ENCODE measurements around the gene CCKAR.
"Not testable (repeated sequence)": the region's sequence is repeated elsewhere in the genome, so short reads cannot be mapped to it uniquely, and the experiment has no call there.

CCKAR gene, protein sequence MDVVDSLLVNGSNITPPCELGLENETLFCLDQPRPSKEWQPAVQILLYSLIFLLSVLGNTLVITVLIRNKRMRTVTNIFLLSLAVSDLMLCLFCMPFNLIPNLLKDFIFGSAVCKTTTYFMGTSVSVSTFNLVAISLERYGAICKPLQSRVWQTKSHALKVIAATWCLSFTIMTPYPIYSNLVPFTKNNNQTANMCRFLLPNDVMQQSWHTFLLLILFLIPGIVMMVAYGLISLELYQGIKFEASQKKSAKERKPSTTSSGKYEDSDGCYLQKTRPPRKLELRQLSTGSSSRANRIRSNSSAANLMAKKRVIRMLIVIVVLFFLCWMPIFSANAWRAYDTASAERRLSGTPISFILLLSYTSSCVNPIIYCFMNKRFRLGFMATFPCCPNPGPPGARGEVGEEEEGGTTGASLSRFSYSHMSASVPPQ

DNA sequence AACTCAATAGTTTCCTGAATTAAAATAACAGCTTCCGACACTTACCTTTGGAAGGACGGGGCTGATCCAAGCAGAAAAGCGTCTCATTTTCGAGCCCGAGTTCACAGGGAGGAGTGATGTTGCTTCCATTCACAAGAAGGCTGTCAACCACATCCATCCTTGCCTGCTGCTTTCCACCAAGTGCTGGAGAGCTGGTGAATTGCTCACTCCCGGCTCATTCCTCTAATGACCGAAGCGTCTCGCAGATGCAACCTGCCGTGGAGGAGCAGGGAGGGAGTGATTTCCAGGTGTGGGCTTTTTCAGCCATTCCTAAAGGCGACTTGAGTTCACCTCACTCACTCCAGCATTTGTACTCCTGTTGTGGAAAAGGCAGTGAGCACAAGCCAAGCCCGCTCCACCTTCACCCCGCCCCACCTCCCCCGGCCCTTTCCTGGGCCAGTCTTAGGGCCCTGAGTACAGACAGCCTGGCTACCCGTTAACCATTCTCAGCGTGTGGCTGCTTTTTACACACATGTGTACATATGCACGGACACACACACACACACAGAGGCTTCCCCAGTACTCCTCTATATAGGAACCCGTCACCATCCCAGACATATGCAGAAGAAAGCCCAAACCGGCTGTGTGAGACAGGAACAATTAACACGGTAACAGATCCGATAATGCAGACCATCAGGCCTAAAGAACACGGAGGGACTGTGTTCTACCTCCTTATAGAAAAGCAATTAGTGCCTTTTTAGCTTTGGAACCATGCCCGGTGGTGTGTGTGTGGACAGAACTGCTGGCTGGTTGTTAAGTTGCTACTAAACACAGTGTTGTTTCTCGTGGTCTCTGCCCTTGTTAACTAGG, at the start of gene CCKAR:
TSS of gene CCKAR (minus strand) at position 374 of the 849 bp plus-strand sequence. CDS start at position 157, 217 bp downstream.
- DNase-seq = no peak

DNA sequence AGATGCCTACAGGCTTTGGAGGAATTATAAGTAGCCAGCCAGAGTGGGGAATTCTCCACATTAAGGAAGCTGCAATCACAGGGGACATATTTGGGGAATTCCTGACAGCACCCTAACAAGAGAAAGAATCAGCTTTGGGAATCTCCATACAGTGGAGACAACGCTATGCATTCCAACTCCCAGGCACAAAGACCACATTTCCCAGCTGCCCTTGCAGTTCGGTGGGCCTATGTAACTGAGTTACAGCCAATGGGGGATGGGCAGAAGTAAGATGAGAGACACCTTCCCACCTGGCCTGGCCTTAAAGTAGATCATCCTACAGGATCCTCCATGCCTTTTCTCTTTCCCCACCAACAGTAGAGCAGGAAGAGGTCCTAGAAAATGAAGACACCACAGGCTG, 43.4 kb upstream of the CCKAR start:
- no peak for DNase-seq

DNA sequence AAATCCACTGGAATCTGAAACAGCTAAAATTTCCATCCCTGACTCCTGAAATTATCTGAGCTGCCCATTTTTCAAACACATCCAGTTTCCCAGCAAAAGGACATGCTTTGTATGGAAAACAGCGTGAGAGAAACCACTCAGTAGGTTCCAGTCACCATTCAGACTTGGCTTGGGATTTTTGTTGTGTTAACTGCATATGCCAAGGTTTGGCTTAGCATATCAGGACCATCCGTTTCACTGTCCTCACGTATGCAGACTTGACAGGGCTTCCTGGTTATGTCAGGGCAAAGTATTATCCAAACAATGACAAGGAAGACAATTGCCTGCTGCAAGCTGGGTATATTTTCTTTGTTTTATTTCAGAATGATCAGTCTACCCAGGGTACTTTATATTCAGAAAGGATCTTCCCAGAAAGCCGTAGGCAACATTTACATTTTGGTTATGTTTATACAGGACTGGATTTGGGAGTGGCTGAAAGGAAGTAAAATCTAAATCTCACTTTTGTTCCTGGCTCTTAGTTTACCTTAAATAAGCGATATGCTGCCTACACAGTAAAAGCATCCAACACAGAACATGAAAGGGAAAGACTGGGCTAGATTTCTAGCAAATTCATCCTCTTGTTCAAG, 41.3 kb upstream of the CCKAR start:
- DNase-seq = no peak

DNA sequence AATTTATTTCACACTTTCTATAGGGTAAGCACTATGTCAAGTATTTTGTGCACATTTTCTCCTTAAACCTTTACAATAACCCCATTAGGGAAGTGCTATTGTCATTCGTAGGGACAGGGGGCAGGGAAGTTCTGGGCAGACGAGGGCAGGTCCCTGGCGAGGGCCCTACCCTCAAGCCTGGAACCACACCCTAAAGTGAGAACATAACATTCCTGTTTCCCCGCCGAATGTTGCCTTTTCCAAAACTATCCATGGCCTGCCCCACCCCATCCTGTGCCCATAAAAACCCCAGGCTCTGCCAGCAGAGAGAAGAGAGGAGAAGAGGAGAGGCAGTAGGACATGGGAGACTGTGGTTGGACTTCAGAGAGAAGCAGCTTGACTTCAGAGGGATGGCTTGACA, 39.8 kb upstream of the CCKAR start:
- DNase-seq = no peak

DNA sequence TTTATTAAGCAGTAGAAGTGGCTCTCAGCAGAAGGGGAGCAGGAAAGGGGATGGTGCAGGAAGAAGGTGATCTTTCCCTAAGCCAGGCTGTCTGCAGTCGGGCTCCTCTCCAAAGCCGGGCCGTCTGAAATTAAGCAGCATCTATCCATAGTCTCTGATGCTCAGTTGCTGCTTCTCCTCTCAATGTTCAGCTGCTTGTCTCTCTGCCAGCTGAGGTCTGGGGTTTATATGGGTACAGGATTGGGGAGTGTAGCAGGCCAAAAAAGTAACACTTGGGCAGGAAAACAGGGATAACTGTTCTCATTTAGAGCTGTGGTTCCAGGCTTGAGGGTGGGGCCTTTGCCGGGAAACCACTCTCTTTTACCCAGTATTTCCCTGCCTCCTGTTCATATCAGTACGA, 39.2 kb upstream of the CCKAR start:
- DNase-seq = no peak

DNA sequence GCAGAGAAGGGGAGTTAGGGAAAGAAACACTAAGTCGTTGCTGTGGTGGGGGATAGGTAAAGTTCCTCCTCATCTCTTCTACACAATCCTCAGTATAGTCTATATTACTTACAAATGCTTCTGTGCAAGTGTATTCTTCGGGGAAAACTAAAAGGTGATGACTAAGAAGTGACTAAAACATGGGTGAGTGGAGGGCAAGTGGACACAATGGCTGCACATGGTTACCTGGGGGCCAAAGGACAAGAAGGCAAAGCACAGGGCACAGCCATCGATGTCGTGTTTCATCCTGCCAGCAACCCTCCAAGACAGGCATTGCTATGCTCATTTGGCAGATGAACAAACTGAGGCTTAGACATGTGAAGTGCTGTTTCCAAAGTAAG, 35.5 kb upstream of the CCKAR start:
- DNase-seq = no peak

DNA sequence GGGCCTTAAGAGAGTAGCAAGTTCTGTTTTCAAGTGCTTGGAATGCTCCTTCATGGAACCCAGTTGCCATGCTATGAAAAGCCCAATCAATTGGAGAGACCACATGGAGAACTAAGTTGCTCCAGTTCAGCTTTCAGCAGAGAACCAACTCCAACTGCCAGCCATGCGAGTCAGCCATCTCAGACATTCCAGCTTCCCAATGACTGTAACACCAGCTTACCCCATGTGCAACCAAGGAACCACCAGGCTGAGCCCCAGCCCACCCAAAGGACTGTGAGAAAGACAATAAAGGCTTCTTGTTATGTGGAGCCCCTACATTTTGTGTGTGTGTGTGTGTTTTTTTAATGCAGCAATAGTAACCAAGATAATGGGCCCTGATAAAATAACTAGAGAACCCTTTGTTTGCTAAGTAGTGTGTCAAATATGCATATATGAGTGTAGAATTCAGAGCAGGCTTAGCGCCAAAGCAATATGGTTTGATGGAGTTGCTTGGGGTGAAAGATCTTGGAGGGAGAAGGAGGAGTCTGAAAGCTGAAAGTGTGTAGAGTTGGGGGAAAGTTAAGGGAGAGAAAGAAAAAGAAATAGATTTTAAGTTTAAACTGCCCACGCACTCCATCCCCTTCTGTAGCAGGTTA, 35.0 kb upstream of the CCKAR start:
- DNase-seq = no peak

DNA sequence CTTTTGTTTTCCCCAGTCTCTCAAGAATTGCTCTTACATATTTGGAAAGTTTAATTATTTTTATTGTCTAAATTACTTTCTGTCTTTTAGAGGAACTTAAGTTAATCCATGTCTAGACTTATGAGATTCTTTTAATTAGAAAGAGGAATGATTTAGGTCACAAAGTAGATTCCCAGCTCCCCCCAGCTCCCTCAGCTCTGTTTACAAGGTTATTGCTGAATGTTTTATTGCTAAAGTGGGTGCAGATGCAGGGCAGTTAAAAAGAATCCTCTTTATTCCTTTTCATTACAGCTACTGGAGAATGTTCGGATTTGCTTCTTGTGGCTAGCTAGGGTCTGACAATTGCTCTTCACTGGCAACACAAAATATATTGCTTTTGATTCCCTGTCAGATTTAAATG, 33.7 kb upstream of the CCKAR start:
- DNase-seq = no peak

DNA sequence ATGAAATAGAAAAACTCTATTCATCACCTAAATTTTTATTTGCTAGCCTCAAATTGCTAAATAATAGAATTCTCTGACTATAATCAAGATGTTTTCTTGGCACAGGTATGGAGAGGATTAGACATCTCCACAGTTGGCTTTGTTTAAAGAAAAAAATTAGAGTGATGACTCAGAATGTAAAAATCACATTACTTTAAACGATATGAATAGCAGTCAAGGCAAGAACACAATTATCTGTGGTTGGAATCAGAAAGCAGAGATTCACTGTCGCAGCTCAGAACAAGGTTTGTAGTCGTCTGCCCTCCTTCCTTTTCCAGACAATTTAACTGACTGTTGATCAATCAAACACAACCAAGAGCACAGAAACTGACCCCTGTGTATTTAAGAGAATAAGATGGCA, 32.2 kb upstream of the CCKAR start:
- no peak for DNase-seq

DNA sequence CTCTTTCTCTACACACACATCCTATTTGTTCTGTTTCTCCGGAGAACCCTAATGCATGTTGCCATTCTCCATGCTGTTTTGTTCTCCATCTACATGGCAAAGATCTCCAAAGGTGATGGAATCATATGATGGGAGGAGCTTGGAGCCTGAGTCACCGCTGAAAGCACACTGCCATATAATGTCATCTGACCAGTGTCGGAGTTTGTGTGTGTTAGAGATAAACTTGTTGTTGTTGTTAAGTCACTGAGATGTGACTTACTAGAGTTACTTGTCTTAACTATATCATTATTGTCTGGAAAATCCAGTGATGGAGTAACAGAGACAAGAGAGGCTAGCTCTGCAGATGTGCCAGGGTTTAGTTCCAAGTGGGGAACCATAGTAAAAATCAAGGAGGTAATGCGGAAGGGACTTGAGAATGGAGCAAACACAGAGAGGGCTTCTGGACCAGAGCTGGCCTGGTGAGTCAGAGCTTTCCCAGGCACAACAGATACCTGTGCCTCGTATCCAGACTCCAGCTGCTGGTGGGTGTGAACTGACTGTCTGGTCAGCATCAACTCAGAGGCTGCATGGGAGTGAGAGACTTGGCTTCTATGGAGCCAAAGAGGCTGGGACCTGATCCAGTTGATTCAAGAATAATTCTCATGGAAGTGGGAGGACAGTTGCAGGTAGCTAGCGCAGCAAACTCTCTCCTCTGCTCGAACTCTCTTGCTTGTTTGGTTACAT, 30.6 kb upstream of the CCKAR start:
- no peak for DNase-seq

DNA sequence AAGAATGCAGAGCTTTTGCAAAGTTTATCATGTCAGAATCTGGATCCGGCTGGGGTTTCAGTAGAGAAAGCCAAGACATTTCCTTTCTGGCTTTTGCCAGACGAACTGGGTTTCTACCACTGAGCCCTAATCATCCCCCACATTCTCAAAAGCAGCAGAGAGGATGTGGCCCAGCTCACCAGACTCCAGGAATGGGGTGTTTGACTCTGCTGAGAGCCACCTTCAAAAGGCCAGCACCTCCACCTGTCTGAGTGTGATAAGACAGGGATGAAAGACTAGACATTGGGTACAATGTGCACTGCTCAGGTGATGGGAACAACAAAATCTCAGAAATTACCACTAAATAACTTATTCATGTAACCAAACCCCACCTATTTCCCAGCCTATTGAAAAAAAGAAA, 25.7 kb upstream of the CCKAR start:
- no peak for DNase-seq

DNA sequence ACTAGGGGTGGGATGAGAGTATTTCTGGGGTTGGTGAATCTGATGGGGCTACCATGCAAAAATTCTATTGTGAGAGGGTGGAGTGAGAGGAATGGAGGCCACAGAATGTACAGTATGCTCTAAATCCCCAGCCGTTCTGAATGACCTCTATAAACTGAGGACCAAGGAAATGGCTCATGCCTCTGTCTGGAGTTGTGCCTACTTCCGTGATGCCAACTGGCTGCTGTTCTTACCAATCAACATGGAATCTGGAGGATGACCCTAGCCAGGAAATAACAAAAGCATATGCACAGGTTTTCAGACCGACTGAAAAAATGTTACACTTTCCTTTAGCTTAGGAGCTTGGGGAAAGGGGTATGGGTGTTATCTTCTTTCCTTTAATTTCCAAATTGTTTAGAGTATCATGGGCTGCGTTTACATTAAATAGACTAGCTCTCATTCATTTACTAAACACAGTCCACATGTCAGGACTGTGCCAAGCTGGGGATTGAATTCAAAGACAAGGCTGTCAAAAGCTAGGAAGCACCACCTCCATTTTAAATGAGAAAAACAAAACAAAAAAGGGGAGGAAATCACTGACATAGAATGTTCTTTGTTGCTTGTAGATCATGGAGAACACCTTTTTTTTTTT, 20.2 kb upstream of the CCKAR start:
- DNase-seq = no peak

DNA sequence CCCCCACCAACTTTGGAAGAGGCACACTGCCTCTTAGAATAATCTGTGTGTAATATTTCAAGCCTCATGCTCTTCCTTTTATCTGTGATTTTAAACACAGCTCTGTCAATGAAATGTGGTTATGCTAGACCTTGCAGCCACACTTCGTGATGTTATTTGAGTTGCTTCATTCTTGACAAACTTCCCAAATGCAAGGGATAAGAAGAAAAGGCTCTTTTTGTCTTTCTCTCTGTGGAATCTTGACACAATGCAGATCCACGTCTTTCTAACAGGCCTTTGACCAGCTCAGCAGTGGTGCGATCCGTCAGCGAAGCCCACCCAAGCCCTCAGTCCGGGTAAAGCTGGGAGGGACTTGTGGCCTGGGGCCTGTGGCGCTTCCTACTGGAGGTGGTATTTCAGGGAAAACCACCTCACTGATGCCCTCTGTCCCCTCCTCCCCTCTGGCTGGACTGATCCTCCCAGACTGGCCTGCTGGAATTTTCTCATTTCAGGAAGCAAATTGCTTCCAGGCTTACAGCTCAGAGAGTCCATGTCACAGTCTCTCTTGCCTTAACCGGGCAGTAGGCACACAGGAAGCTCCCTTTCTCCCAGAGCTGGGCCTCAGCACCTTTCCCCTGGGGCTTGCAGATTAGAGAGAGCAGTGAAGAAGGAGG, 19.5 kb upstream of the CCKAR start:
- no peak for DNase-seq

DNA sequence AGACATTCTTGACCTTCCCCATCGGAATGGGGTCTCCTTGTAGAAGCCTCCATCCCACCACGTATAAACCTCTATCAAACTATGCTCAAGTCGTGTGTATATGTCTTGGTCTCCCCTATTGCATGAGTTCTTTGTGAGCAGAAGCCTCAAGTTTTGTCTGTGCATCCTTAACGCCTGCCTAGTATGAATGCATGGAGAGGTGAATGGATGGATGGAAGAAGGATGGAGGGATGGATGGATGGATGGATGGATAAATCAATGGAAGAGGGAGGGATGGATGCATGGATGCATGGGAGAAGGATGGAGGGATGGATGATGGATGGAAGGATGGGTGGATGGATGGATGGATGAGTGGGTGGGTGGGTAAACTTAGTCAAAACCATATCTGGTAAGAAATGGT, 17.0 kb upstream of the CCKAR start:
- no peak for DNase-seq

DNA sequence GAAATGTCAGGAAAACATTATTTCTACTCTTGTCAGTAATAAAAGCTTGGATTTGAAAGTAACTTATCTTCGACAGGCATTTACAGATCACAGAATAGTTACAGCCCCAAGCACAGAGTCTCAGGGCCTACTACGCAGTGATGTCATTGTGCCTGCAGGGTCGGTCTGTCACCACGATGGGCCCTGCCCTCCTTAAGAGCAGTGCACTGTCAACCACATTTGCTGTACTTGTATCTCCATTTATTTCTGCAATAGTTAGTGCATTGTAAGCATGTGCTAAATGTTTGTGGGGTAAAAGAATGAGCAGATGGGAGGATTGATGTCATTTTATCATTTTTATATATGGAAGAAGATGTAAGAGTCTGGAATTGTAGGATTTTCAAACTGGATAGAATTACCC, 13.6 kb upstream of the CCKAR start:
- DNase-seq = no peak

DNA sequence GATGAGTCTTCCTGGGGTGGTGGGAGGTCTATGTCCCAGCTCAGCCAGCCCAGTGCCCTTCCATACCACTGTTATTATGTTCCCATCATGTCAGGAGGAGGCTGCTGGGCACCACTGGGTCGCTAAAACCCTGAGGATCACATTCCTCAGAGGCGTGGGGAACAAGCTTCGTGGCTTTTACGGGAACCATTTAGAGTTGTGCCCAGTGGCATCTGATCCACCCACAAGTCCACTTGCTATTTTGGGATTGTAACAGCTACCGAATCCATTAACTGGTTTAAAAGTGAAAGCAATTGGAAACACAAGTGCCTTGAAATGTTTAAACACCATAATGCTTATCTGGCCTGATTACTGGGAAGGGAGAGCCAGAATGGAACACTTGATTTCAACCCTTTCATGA, 13.1 kb upstream of the CCKAR start:
- DNase-seq = no peak

DNA sequence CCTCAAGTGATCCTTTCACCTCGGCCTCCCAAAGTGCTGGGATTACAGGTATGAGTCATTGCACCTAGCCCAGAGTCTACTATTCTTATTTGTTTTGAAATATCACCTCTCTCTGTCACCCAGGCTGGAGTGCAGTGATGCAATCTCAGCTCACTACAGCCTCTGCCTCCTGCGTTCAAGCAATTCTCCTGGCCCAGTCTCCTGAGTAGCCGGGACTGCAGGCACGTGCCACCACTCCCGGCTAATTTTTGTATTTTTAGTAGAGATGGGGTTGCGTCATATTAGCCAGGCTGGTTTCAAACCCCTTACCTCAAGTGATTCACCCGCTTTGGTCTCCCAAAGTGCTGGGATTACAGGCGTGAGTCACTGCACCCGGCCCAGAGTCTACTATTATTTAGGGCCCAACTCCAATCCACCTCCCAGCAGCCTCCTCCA, 10.3 kb upstream of the CCKAR start:
- DNase-seq = not testable (repeated sequence)

DNA sequence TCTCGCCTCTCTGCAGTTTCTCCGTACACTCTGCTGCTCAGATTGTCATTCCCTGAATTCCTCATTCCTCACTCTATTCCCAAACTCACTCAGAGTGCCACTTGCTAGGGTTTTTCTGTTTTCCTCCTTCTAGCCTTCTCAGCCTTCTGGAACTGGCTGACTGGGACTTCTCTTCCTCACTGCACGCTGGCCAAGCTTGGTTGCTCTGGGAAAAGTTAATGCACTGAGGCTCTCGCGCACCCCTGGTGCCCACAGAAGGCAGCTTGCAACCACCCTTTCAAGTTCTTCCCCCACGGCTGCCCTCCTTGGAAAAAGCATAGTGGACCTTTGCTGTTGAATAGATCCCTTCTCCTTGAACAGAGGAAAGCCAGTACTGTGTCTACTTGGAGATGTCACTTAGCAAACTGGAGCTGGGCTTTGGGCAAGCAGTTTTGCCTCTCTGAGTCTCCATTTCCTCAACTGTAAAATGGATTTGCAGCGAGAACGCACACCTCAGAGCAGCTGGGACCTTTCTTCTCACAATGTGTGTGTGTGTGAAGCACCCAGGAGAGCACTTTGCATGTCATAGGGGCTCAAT, 6.0 kb upstream of the CCKAR start:
- DNase-seq = no peak

DNA sequence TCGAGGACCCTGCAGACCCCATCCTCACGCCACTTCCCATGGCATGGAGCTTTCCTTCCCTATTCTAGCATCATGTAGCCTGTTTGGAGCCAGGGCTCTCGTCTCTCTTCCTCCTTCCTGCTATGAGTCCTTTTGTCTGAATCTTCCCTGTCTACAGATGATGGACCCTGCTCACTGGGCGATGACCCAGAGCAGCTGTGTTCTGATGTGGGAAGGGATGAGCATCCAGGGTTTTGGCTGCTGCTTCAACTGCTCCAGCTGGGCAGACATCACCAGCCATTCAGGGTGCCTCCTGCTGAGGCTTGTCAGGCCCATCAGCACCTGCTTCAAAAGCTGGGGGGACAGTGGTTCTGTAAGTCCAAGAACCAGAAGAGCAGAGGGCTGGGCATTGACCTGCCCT, 3.2 kb upstream of the CCKAR start:
- DNase-seq = no peak

DNA sequence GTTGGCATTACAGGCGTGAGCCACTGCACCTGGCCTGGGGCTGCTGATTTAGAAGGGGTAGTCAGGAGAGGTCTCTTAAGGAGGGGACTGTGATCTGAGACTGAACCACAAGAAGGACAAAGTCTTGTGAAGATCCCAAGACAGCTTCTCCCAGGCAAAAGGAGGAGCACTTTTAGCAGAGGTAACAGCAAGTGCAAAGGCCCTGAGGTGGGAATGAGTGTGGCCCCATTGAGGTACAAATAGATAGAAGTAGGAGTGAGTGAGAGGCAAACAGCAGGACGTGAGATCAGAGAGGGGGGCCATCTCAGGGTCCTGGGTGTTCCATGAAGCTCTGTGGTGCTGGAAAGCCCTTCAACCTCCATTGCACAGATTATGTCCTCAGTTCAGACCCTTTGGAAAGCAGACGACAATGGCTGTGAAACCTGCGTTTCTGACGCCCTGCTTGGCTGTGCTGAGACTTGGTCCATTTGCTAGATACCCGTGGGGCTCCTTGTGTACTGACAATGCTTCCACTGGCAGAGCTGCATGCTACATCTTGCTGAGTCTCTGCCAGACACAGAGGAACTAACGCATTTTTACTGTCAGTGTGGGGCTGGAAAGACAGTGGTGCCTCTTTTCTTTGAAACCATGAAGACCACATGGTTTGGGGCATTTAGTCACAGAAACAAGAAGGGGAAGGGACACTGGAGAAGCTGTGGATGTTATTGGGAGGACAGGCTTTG, 1.3 kb upstream of the CCKAR start:
- no peak for DNase-seq

DNA sequence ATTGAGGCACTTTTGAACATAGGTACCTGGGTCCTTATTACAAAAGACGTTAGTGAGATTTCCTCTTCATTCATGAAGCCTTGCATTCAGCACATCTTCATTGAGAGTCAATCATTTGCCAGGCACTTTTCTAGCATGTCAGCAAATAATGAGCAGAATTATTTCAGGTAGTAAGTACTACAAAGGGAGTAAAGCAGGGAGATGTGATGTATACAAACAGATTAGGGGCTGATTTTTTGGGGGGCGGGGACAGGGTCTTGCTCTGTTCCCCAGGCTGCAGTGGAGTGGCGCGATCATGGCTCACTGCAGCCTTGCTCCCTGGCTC, 638 bp upstream of the CCKAR start:
- DNase-seq = no peak
